Measurements from ENCODE around the gene PCDH18. TPM values are rescaled to one million over a fixed set of nuclear protein-coding genes. Genes with fewer than 3 reads are reported as not detected.

PCDH18 gene
- total and polyA plus RNA-seq, 2 experiments from 2014 or later, result 2.5 to 6.6 TPM

DNA sequence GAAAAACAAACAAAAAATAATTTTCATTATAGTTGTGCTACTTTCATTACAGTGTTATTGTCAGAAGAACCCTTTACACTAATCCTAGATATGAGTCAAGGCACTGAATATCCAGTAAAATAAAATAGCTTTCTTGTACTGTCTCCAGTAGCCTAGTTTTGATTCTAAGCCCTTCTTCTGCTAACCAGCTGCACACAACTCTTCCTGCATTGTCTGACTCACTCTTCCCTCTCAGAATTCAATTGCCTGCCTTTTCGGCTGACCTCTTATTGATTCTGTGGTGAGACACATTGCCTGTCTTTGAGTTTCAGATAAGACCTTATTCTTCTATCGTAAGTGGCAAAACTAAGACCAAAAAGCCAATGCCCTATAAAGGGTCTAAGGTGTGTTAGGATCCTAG lies 26.7 kb upstream of the PCDH18 start:
- DNase-seq (ENCODE audit: low read depth in 1 of 2, low spot score in 1 of 2), result peak in 1 of 2 donors; percentile 32
- H3K4me3 ChIP-seq, result no peak overlapping the region
- TF ChIP-seq, protein P1, sequence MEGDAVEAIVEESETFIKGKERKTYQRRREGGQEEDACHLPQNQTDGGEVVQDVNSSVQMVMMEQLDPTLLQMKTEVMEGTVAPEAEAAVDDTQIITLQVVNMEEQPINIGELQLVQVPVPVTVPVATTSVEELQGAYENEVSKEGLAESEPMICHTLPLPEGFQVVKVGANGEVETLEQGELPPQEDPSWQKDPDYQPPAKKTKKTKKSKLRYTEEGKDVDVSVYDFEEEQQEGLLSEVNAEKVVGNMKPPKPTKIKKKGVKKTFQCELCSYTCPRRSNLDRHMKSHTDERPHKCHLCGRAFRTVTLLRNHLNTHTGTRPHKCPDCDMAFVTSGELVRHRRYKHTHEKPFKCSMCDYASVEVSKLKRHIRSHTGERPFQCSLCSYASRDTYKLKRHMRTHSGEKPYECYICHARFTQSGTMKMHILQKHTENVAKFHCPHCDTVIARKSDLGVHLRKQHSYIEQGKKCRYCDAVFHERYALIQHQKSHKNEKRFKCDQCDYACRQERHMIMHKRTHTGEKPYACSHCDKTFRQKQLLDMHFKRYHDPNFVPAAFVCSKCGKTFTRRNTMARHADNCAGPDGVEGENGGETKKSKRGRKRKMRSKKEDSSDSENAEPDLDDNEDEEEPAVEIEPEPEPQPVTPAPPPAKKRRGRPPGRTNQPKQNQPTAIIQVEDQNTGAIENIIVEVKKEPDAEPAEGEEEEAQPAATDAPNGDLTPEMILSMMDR (IDR thresholded peaks at IDR 0.05; ENCODE audit: low read depth, low read length), result no peak
- no peaks in the 10 kb centered on the region for H3K9me3 ChIP-seq (ENCODE audit: low read depth)
- H3K27ac ChIP-seq, result no peak overlapping the region
- no peaks in the 10 kb centered on the region for H3K4me1 ChIP-seq (ENCODE audit: low read depth)
- no peaks in the 10 kb centered on the region for H3K36me3 ChIP-seq
- no peaks in the 10 kb centered on the region for H3K27me3 ChIP-seq

DNA sequence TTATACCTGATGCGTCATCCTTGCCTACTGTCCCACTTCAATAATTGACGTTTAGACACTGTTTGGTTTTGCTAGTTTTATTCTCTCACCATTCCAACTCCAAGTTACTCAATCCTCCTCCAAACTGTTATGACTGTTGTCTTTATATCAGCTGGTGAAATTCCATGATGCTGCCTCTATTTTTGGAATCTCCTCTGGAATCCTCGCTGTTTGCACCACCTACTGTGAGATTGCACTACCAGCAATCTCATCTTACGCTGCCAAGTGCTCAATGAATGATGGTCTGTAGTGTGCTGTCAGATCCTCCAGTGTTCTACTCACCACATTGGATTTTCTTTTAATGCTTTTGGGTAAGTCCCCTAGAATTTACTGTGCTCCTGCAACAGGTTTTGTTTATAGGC lies 13.2 kb upstream of the PCDH18 start:
- H3K27me3 ChIP-seq, result no peaks in the 10 kb centered on the region
- H3K36me3 ChIP-seq, result no peaks in the 10 kb centered on the region
- H3K9me3 ChIP-seq (ENCODE audit: low read depth), result no peaks in the 10 kb centered on the region
- TF ChIP-seq, protein P1 (IDR thresholded peaks at IDR 0.05; ENCODE audit: low read depth, low read length), result no peak
- peaks cover 9% of the 10 kb centered on the region for H3K4me1 ChIP-seq (ENCODE audit: low read depth)
- peak; percentile 64 to 77 for DNase-seq (ENCODE audit: low read depth in 1 of 2, low spot score in 1 of 2)
- no peak overlapping the region for H3K4me3 ChIP-seq
- no peak overlapping the region for H3K27ac ChIP-seq

DNA sequence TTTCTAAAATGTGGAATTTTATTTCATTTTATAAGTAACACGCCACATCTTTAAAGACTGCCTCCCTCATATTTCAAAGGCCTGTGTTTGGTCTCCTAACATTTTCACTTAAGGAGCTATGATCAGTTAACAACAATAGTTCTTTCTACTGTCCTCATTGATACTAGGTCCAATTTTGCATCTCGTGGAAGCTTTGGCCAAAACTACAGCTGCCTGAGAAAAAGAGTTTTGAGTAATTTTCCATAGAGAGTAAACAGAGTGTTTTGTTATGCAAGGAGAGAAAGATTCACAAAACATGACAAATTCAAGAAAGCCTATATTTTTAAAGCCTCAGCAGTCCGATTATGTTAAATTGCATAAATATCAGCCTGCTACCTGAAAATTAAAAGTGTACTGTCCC lies 11.4 kb upstream of the PCDH18 start:
- Histone ChIP-seq H3K4me1 (ENCODE audit: low read depth) (peaks cover 9% of the 10 kb centered on the region), H3K27ac (no peak overlapping the region), H3K36me3 (no peaks in the 10 kb centered on the region), H3K9me3 (ENCODE audit: low read depth) (no peaks in the 10 kb centered on the region), H3K27me3 (no peaks in the 10 kb centered on the region), H3K4me3 (no peak overlapping the region)
- no peak for DNase-seq (ENCODE audit: low read depth in 1 of 2, low spot score in 1 of 2)
- TF ChIP-seq, protein P1 (IDR thresholded peaks at IDR 0.05; ENCODE audit: low read depth, low read length), result no peak

DNA sequence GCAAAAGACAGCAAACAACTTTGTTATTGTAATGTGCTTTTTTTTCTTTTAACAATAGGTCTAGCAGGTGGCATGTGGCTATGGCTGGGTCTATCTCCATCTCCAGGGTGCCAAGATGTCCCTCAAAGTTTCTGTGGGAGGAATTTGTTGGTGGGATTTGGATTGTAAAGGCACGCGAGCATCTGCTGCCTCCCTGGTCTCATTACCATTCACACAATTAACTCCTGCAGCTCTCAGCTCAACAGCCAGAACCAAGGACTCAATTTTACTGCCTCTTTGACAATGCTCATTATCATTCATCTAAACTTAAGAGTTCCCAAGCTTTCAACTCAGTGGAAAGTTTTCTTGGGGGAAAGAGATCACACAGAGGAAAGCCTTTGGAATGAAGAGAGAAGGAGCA lies 10.9 kb upstream of the PCDH18 start:
- no peak for DNase-seq (ENCODE audit: low read depth in 1 of 2, low spot score in 1 of 2)
- Histone ChIP-seq H3K4me3 (no peak overlapping the region), H3K27me3 (no peaks in the 10 kb centered on the region), H3K4me1 (ENCODE audit: low read depth) (peaks cover 9% of the 10 kb centered on the region), H3K9me3 (ENCODE audit: low read depth) (no peaks in the 10 kb centered on the region), H3K27ac (no peak overlapping the region), H3K36me3 (no peaks in the 10 kb centered on the region)
- TF ChIP-seq, protein P1 (IDR thresholded peaks at IDR 0.05; ENCODE audit: low read depth, low read length), result no peak

DNA sequence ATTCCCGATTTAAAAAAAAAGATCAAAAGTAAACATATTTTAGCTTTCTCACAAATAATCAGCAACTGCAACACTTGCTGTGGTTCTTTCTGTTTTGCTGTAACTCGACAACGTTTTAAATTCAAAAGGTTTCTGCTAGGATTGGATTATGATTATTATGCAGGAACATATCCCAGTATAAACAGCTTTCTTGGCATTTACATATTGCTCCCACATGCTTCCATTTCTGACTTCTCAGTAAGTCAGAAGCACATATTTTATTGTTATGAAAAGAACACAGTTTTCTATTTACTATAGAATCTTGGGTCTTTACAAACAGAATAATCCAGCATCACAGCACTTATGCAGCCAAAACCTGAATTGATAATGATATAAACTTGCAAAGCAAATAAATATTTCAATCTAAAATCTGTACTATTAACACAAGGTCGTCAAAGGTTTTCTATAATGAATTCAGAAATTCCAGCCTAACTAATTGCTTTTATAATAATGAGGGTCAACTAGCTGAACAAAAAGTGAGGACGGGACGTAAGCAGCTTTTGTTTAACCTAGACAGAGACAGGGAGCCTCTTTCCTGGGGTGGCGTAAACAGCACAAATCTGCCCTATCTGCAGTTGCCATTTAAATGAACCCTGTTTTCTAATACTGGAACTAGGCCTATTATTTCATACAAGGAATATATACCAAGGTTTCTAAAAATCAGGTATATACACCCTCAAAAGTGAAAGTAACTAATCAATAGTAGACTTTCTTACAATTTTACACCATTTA lies 9.8 kb upstream of the PCDH18 start:
- Histone ChIP-seq H3K9me3 (ENCODE audit: low read depth) (no peaks in the 10 kb centered on the region), H3K4me1 (ENCODE audit: low read depth) (peaks cover 9% of the 10 kb centered on the region), H3K4me3 (no peak overlapping the region), H3K36me3 (no peaks in the 10 kb centered on the region), H3K27ac (no peak overlapping the region), H3K27me3 (no peaks in the 10 kb centered on the region)
- DNase-seq (ENCODE audit: low read depth in 1 of 2, low spot score in 1 of 2), result no peak
- TF ChIP-seq, protein P1 (IDR thresholded peaks at IDR 0.05; ENCODE audit: low read depth, low read length), result no peak

Measured in cardiac muscle cell (in vitro differentiated cells and primary cell).